Thoracic aorta (tissue), 2 donors: ENCODE measurements around the gene PIEZO2. TPM values are rescaled to one million over a fixed set of nuclear protein-coding genes. Genes with fewer than 3 reads are reported as not detected.

ENCODE experiments used
- ATAC-seq: fragments of 150-250 bp; one replicate; pipeline ENCODE4 v1.8.0; 2017; ENCODE audit warnings: low read depth; ENCODE audit not compliant: insufficient number of reproducible peaks, low FRiP score
- DNase-seq: peaks from one replicate; pipeline ENCODE4 v3.0.0-alpha.2; 2020; ENCODE audit warnings: low spot score
- H3K27ac ChIP-seq, 2 donors: fragments of 200-600 bp; sonication (generic); 1 replicate in 1 of 2; 2 replicates in 1 of 2; pipeline ENCODE4 v1.5.1; 2016; ENCODE audit warnings: mild to moderate bottlenecking in 2 of 2, moderate library complexity in 2 of 2
- H3K27me3 ChIP-seq: fragments of 200-600 bp; sonication (generic); replicated peaks from 2 replicates; pipeline ENCODE4 v1.6.0; 2016; ENCODE audit warnings: mild to moderate bottlenecking; ENCODE audit not compliant: insufficient read depth
- H3K36me3 ChIP-seq: fragments of 200-600 bp; sonication (generic); one replicate; pipeline ENCODE4 v1.5.1; 2016
- H3K4me1 ChIP-seq, 2 donors: fragments of 200-600 bp; sonication (generic); 1 replicate in 1 of 2; 2 replicates in 1 of 2; pipeline versions ENCODE4 v1.5.1 to v1.6.0; 2016; ENCODE audit warnings: low read depth in 2 of 2, mild to moderate bottlenecking in 1 of 2; ENCODE audit not compliant: control insufficient read depth in 1 of 2
- H3K4me3 ChIP-seq: fragments of 200-600 bp; sonication (generic); 2 replicates; pipeline ENCODE4 v1.5.1; 2016; ENCODE audit warnings: mild to moderate bottlenecking
- H3K9me3 ChIP-seq: fragments of 200-600 bp; sonication (generic); 2 replicates; pipeline ENCODE4 v1.5.1; 2016
- CTCF ChIP-seq: fragments of 200-600 bp; sonication (generic); IDR thresholded peaks from one replicate; pipeline ENCODE4 v1.5.1; 2019; ENCODE audit warnings: antibody characterized with exemption
- total RNA-seq, 2 donors: library from RNA; depleted of rRNA; stranded (reverse); fragments of >200 nt; gene quantifications; one replicate each; pipeline versions ENCODE4 v1.1.0 to v1.2.3, GENCODE V29; 2016

The PIEZO2 gene
- total RNA-seq, 2 donors from 2014 or later, result 8.3 to 10.3 TPM

GRCh38 chr18:11024928-11025669, 124.3 kb downstream of the PIEZO2 start:
- DNase-seq (no peak), ATAC-seq (no peak)
- TF ChIP-seq CTCF, result no peak
- H3K4me1 ChIP-seq, result peaks cover 0 to 6% of the 10 kb centered on the region in 2 donors
- H3K4me3 ChIP-seq, result no peak overlapping the region
- H3K36me3 ChIP-seq, result no peaks in the 10 kb centered on the region
- H3K27me3 ChIP-seq, result no peaks in the 10 kb centered on the region
- no peak overlapping the region for H3K27ac ChIP-seq
- H3K9me3 ChIP-seq, result no peaks in the 10 kb centered on the region

- H3K27me3 ChIP-seq, result no peaks in the 10 kb centered on the region
- DNase-seq (no peak), ATAC-seq (no peak)
- no peaks in the 10 kb centered on the region for H3K9me3 ChIP-seq
- no peak overlapping the region for H3K4me3 ChIP-seq
- no peaks in the 10 kb centered on the region for H3K4me1 ChIP-seq
- H3K27ac ChIP-seq, result no peak overlapping the region
- H3K36me3 ChIP-seq, result no peaks in the 10 kb centered on the region
- no peak for TF ChIP-seq CTCF
Measured at GRCh38 chr18:11021477-11021876, 127.9 kb downstream of the PIEZO2 start.

GRCh38 chr18:11020877-11021414, 128.4 kb downstream of the PIEZO2 start:
- no peaks in the 10 kb centered on the region for H3K27me3 ChIP-seq
- H3K36me3 ChIP-seq, result no peaks in the 10 kb centered on the region
- DNase-seq, result no peak
- no peak overlapping the region for H3K27ac ChIP-seq
- H3K4me1 ChIP-seq, result no peaks in the 10 kb centered on the region
- no peak overlapping the region for H3K4me3 ChIP-seq
- ATAC-seq, result no peak
- no peaks in the 10 kb centered on the region for H3K9me3 ChIP-seq
- no peak for TF ChIP-seq CTCF

- Histone ChIP-seq H3K4me3 (no peak overlapping the region), H3K27ac (no peak overlapping the region), H3K9me3 (no peaks in the 10 kb centered on the region), H3K36me3 (no peaks in the 10 kb centered on the region), H3K4me1 (no peaks in the 10 kb centered on the region), H3K27me3 (no peaks in the 10 kb centered on the region)
- ATAC-seq, result no peak
- no peak for DNase-seq
- TF ChIP-seq CTCF, result no peak
Measured at GRCh38 chr18:11020161-11020853, 129.1 kb downstream of the PIEZO2 start.

GRCh38 chr18:11019295-11020105, 129.9 kb downstream of the PIEZO2 start:
- DNase-seq (no peak), ATAC-seq (no peak)

More at GRCh38 chr18:11019295-11020105, 129.9 kb downstream of the PIEZO2 start:
- no peaks in the 10 kb centered on the region for H3K27me3 ChIP-seq
- H3K9me3 ChIP-seq, result no peaks in the 10 kb centered on the region
- no peak overlapping the region for H3K4me3 ChIP-seq
- no peaks in the 10 kb centered on the region for H3K4me1 ChIP-seq
- H3K27ac ChIP-seq, result no peak overlapping the region
- no peak for TF ChIP-seq CTCF
- H3K36me3 ChIP-seq, result no peaks in the 10 kb centered on the region
